ENCODE results near the gene SLC25A15. TPM values are rescaled to one million over a fixed set of nuclear protein-coding genes. Genes with fewer than 3 reads are reported as not detected.

Gene SLC25A15
- total and polyA plus RNA-seq, 8 donors: 0.58 to 12.6 (median 7.3) TPM; not detected in 1

DNA sequence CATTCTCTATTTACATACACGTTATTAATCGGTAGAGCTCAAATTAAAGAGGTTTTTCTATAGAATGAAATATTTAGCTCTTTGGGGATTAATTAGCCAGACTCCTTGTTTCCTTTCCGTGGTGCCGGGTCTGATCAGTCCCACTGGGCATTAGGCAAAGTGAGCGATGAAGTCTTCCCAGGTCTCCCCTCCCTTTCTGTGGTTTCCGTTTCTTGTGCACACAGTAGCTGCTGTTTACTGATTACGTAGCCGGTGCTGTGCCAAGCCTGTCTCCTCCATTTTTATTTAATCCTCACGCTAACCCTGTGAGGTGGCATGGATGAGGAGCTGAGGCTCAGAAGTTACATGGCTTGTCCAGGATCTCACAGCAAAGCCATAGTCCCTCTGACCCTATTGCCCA lies 9.0 kb downstream of the SLC25A15 start:
- DNase-seq: peak; percentile 78 to 80
- Histone ChIP-seq H3K27ac (peak overlapping the region; percentile 76 to 85 (median 80)), H3K9me3 (no peaks in the 10 kb centered on the region), H3K4me1 (peaks cover 12 to 41% (median 32%) of the 10 kb centered on the region in 4 donors), H3K4me3 (peak overlapping the region in 3 of 4 donors; percentile 2 to 20 (median 9)), H3K27me3 (no peaks in the 10 kb centered on the region), H3K36me3 (peaks cover 4 to 60% (median 49%) of the 10 kb centered on the region in 4 donors)
- 26 to 56% (median 50%) methylated on average over 9 of the region's 9 CpGs for WGBS, 5 donors
- peak in 2 of 3 donors; percentile 51 to 58 for TF ChIP-seq POLR2AphosphoS5 (IDR thresholded peaks at IDR 0.05)
- TF ChIP-seq, protein P1, sequence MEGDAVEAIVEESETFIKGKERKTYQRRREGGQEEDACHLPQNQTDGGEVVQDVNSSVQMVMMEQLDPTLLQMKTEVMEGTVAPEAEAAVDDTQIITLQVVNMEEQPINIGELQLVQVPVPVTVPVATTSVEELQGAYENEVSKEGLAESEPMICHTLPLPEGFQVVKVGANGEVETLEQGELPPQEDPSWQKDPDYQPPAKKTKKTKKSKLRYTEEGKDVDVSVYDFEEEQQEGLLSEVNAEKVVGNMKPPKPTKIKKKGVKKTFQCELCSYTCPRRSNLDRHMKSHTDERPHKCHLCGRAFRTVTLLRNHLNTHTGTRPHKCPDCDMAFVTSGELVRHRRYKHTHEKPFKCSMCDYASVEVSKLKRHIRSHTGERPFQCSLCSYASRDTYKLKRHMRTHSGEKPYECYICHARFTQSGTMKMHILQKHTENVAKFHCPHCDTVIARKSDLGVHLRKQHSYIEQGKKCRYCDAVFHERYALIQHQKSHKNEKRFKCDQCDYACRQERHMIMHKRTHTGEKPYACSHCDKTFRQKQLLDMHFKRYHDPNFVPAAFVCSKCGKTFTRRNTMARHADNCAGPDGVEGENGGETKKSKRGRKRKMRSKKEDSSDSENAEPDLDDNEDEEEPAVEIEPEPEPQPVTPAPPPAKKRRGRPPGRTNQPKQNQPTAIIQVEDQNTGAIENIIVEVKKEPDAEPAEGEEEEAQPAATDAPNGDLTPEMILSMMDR (IDR thresholded peaks at IDR 0.05): no peak
- intact Hi-C loops (cut with DNase I; ENCODE audit: low total_unique reads): no loop called here

DNA sequence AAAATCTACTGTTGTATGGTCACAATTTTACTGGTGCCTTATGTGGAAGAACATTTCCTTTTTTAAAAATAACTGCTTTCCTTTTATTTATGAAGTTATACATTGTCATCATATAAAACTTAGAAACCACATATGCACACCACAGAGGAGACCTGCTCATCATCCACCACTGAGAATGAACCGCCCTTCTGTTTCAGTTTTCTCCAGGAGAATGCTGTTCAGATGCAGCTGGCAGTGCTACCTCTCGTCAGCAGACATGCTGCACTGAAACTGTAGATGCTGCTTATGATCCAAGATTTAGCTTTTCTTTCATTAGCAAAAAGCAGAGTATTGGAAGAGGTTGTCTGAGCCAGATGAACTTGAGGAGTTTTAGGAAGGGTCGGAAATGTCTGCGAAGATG lies 10.1 kb downstream of the SLC25A15 start:
- intact Hi-C loops (cut with DNase I; ENCODE audit: low total_unique reads): no loop called here
- peak overlapping the region in 3 of 5 donors; percentile 76 to 85 (median 80) for H3K27ac ChIP-seq
- no peak for DNase-seq
- H3K27me3 ChIP-seq: no peaks in the 10 kb centered on the region
- WGBS, 5 donors: 88 to 97% (median 92%) methylated on average over 4 of the region's 4 CpGs
- no peaks in the 10 kb centered on the region for H3K9me3 ChIP-seq
- H3K36me3 ChIP-seq: peaks cover 4 to 52% (median 46%) of the 10 kb centered on the region in 4 donors
- no peak overlapping the region for H3K4me3 ChIP-seq
- TF ChIP-seq POLR2AphosphoS5 (IDR thresholded peaks at IDR 0.05) (no peak), EP300 (IDR thresholded peaks at IDR 0.05) (no peak)
- TF ChIP-seq, protein P1 (IDR thresholded peaks at IDR 0.05): no peak
- peaks cover 12 to 43% (median 33%) of the 10 kb centered on the region in 4 donors for H3K4me1 ChIP-seq

DNA sequence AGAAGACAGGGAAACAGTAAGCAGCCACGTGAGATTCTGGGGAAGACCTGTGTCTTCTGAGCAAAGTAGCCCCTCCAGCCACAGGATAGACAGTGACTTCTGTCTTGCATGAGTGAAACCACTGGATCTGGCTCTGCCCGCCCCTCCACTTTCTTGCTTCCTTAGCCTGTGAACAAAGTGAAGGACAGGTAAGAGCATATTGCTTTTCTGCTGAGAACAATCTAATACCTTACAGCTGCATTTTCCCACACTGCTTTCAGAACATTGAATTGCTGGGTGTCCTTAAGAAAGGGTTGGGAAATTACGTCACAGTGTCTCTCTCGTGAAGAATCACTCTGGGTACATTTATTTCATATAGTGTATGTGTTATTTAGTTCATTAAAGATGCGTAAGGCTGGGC lies 11.1 kb downstream of the SLC25A15 start:
- Histone ChIP-seq H3K36me3 (peaks cover 4 to 50% (median 46%) of the 10 kb centered on the region in 4 donors), H3K4me3 (no peak overlapping the region), H3K4me1 (peaks cover 12 to 43% (median 33%) of the 10 kb centered on the region in 4 donors), H3K9me3 (no peaks in the 10 kb centered on the region), H3K27ac (peak overlapping the region in 2 of 5 donors; percentile 69 to 74), H3K27me3 (no peaks in the 10 kb centered on the region)
- intact Hi-C loops (cut with DNase I; ENCODE audit: low total_unique reads): no loop called here
- 66 to 78% (median 72%) methylated on average over 5 of the region's 5 CpGs for WGBS, 5 donors
- TF ChIP-seq, protein P1 (IDR thresholded peaks at IDR 0.05): no peak
- TF ChIP-seq POLR2AphosphoS5 (IDR thresholded peaks at IDR 0.05) (no peak), EP300 (IDR thresholded peaks at IDR 0.05) (no peak)
- no peak for DNase-seq

DNA sequence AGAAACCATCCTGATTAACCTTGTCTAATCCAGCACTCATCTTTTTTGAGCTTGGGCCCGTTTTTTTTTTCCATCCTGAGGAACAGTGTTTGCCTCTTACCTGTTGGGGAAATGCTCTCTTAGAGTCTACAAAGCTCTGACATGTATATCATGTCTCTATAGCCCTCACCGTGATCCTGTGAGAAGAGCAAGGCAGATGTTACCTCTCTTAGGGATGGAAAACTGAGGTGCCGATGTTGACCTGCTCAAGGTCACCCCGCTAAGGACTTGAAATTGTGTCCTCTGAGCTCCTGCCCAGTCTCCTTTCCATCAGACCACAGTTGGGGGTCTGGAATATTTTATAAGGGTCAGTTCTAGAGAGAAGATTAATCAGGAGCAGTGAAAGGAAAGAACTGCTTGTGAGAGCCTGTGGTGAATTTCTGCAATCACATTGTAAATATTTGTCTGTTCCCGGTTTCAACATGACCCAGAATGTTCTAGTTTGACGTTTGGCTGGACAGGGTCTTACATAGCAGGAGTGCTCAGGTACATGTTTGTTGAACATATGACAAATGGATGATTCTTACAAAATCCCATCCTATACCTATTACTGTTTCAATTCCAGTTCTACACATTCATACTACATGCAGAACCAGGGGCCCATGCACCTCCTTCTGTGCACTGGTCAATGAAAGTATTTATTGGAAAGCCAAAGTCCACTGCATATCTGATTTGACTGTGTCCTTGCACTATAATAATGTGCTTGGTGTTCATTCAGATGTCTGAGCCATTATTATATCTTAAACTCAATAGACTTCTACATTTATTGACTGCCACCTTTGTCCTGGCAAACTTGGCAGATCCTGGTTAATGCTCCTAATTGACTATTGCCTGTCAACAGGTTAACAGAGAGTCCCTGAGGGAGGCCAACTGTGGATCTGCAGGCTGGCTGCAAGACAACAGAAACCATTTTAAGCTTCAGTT lies 12.1 kb downstream of the SLC25A15 start:
- no peaks in the 10 kb centered on the region for H3K27me3 ChIP-seq
- intact Hi-C loops (cut with DNase I; ENCODE audit: low total_unique reads): no loop called here
- peak in 1 of 3 donors; percentile 6 for TF ChIP-seq POLR2AphosphoS5 (IDR thresholded peaks at IDR 0.05)
- TF ChIP-seq EP300 (IDR thresholded peaks at IDR 0.05): no peak
- WGBS, 5 donors: 36 to 59% (median 54%) methylated on average over 6 of the region's 6 CpGs
- DNase-seq: peak in 1 of 2 donors; percentile 44
- H3K36me3 ChIP-seq: peaks cover 4 to 48% (median 46%) of the 10 kb centered on the region in 4 donors
- H3K4me1 ChIP-seq: peaks cover 12 to 47% (median 34%) of the 10 kb centered on the region in 4 donors
- H3K27ac ChIP-seq: peak overlapping the region; percentile 44 to 91 (median 69)
- no peaks in the 10 kb centered on the region for H3K9me3 ChIP-seq
- no peak overlapping the region for H3K4me3 ChIP-seq
